Spleen (tissue), 7 donors: ENCODE results near the gene FOXK1.
A peak's percentile ranks its signal among the peaks of the same experiment; 100 is the strongest.

Source experiments
- CTCF ChIP-seq, 11 experiments: fragments of 200-600 bp in 7 of 11; fragments of 450-650 bp in 4 of 11; sonication (generic) in 4 of 11; IDR thresholded peaks in 8 of 11; conservative IDR thresholded peaks in 3 of 11; 1 replicate in 7 of 11; 2 replicates in 4 of 11; pipeline versions ENCODE4 v1.4.0 to v1.8.0; 2016 to 2021; ENCODE audit warnings: antibody characterized with exemption in 11 of 11, inconsistent platforms in 4 of 11, mild to moderate bottlenecking in 1 of 11
- POLR2A ChIP-seq, 3 donors: fragments of 450-650 bp; IDR thresholded peaks; one replicate each; pipeline ENCODE4 v1.5.1; 2017; ENCODE audit warnings: antibody characterized with exemption in 3 of 3, mild to moderate bottlenecking in 1 of 3
- POLR2AphosphoS5 ChIP-seq, 3 donors: sonication (generic); formaldehyde crosslinking; IDR thresholded peaks; one replicate each; pipeline ENCODE4 v1.5.1; 2017; ENCODE audit warnings: antibody characterized with exemption in 3 of 3
- donor health status: DM: no; HTN: no; CAD: no; lungs with moderate emphysema.
- donor health status: DM: no; HTN: no; CAD: no.
- donor health status: DM: no; HTN: no; CAD: no.

GRCh38 chr7:4730276-4730675 lies 48.2 kb downstream of the FOXK1 start:
- TF ChIP-seq CTCF (IDR thresholded peaks at IDR 0.05 in 8 of 11, conservative IDR thresholded peaks at IDR 0.05 in 3 of 11) (no peak), POLR2A (IDR thresholded peaks at IDR 0.05) (no peak), POLR2AphosphoS5 (IDR thresholded peaks at IDR 0.05) (peak in 1 of 3 donors; percentile 35)
